GM15510 (cell line): ENCODE data around the gene MDFIC.

Experiments used
- POLR2A ChIP-seq: IDR thresholded peaks from 3 replicates; pipeline ENCODE4 v1.6.1; 2011; ENCODE audit warnings: borderline replicate concordance; ENCODE audit not compliant: insufficient read length; ENCODE audit errors: extremely low read depth

Gene MDFIC

DNA sequence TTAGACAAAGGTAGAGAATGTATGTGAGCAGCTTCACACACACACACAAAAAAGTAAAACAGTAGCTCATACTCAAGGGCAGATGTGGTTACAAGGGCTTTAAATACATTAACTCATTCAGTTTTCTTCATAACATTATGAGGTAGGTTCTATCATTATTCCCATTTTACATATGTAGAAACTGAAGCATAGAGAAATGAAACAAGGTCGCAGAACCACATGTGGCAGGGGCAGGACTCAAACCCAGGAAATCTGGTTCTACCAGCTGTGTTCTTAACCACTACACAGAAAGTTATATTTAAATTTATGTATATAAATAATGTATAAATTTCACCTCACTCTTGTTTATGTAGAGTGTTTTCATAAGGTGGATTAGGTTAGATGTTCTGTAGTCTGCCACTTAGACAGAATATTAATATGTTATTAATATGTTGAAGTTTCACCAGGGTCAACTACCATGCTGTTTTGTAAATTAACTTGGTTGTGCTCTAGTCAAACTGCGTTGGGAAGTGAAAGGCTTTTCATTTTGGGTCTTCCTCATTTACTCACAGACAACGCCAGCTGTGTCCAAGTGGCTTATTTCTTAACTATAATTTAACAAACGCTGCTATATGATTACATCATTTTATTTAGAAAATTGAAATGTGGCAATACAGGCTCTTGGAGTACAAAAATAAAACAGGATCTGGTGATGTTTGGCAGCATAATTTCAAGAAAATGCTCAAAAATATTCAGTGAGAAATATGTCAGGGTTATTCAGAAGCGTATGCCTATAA lies 138.4 kb downstream of the MDFIC start:
- TF ChIP-seq POLR2A = no peak

DNA sequence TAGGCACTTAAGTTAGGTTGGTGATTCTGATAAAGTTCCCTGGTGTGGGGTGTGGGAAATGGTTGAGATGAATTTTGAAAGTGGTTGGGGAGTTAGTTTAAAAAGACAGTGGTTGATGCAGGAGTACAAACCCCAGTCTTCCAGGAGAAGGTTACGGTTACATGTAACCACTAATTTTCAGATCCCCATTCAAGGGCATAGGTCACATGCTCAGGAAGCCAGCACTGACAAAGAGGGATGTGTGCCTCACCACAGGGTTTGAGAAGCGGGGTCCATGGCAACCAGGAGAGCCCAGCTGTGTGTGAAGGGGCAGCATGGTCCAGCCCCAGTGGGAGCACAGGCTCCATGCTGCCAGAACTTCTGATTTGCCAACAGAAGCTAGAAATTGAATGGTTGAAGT lies 144.2 kb downstream of the MDFIC start:
- no peak for TF ChIP-seq POLR2A

DNA sequence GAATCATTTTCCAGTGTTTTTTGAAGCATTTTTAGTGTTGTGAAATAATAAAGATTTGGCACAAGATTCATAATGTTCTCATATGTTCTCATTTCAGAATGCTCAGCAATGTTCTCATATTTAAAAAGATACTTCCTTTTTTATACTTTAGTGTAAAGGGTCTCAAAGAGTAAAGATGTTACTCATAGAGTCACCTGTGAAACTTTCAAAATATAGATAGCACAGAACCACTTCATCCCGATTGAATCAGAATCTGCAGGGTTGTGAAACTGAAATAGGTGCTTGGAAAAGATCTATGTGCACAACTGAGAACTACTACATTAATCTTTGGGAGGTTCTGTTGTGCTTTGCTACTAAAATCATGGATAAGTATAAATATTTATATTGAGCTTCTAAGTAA lies 144.7 kb downstream of the MDFIC start:
- TF ChIP-seq POLR2A = no peak

DNA sequence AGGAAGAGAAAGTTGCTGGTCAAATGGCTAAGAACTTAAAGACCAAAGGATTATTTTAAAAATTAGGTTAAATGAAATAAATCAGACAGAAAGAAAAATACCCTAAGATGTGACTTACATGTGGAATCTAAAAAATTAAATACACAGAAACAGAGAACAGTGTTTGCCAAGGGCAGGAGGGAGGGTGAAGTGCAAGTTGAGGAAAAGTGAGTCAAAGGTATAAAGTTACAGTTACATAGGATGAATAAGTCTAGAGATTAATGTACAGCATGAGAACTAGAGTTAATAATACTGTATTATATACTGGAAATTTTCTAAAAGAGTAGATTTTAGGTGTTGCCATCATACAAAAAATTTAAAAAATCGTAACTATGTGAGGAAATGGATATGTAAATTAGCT lies 146.3 kb downstream of the MDFIC start:
- TF ChIP-seq POLR2A = no peak
